ENCODE measurements around the gene TAS2R40. TPM values are rescaled to one million over a fixed set of nuclear protein-coding genes. Genes with fewer than 3 reads are reported as not detected.

Gene TAS2R40
- total RNA-seq, 1 experiment from 2014 or later: not detected

DNA sequence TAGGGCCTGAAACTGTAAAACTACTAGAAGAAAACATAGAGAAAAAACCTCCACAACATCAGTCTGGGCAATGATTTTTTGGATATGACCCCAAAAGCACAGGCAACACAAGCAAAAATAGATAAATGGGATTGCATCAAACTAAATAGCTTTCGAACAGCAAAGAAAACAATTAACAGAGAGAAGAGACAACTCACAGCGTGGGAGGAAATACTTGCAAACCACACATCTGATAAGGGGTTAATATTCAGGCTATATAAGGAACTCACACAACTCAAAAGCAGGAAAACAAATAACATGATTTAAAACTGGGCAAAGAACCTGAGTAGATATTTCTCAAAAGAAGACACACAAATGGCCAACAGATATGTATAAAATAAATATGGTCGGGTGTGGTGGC is 33.7 kb downstream of the TAS2R40 start:
- no peak overlapping the region for H3K4me3 Mint-ChIP-seq (ENCODE audit: low read depth, unreplicated experiment)
- intact Hi-C loops (cut with micrococcal nuclease; ENCODE audit: unreplicated experiment): no loop called here
- H3K27ac Mint-ChIP-seq (ENCODE audit: unreplicated experiment): no peak overlapping the region
- peaks cover 29% of the 10 kb centered on the region for H3K4me1 Mint-ChIP-seq (ENCODE audit: low read depth, unreplicated experiment)
- DNase-seq: no peak
- no TSS peak for BruUV-seq (replicated peaks)
- H3K36me3 Mint-ChIP-seq (ENCODE audit: insufficient read depth, unreplicated experiment): no peaks in the 10 kb centered on the region
- CTCF ChIA-PET: interaction anchor here (1.8 kb wide), 1 partner anchor 15 kb away, joined by 5 read pairs; no protein-coding TSS in a partner anchor
- TF ChIP-seq, protein P1, sequence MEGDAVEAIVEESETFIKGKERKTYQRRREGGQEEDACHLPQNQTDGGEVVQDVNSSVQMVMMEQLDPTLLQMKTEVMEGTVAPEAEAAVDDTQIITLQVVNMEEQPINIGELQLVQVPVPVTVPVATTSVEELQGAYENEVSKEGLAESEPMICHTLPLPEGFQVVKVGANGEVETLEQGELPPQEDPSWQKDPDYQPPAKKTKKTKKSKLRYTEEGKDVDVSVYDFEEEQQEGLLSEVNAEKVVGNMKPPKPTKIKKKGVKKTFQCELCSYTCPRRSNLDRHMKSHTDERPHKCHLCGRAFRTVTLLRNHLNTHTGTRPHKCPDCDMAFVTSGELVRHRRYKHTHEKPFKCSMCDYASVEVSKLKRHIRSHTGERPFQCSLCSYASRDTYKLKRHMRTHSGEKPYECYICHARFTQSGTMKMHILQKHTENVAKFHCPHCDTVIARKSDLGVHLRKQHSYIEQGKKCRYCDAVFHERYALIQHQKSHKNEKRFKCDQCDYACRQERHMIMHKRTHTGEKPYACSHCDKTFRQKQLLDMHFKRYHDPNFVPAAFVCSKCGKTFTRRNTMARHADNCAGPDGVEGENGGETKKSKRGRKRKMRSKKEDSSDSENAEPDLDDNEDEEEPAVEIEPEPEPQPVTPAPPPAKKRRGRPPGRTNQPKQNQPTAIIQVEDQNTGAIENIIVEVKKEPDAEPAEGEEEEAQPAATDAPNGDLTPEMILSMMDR (IDR thresholded peaks at IDR 0.05; ENCODE audit: unreplicated experiment): no peak
- H3K27me3 Mint-ChIP-seq (ENCODE audit: unreplicated experiment): no peaks in the 10 kb centered on the region
- H3K9me3 Mint-ChIP-seq (ENCODE audit: low read depth, unreplicated experiment): peaks cover 6% of the 10 kb centered on the region

DNA sequence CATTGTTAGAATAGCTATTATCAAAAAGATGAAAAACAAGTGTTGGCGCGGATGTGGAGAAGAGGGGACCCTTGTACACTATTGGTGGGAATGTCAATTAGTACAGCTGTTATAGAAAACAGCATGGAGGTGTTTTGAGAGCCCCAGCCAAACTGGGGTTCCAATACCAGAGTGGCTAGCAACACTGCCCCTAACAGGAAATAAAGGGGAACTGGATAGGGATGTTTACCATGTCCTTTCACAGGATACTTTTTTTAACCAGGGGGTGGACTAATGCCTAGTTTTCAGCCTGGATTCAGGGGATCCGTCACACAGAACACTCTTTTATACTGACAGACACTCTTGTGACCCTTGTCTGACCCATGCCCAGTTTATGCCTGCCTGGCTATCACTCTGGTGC is 34.5 kb downstream of the TAS2R40 start:
- H3K36me3 Mint-ChIP-seq (ENCODE audit: insufficient read depth, unreplicated experiment): no peaks in the 10 kb centered on the region
- DNase-seq: no peak
- BruUV-seq (replicated peaks): no TSS peak
- intact Hi-C loops (cut with micrococcal nuclease; ENCODE audit: unreplicated experiment): no loop called here
- peaks cover 6% of the 10 kb centered on the region for H3K9me3 Mint-ChIP-seq (ENCODE audit: low read depth, unreplicated experiment)
- CTCF ChIA-PET: interaction anchor here (1.8 kb wide), 1 partner anchor 16 kb away, joined by 5 read pairs; no protein-coding TSS in a partner anchor
- H3K4me3 Mint-ChIP-seq (ENCODE audit: low read depth, unreplicated experiment): no peak overlapping the region
- H3K27me3 Mint-ChIP-seq (ENCODE audit: unreplicated experiment): no peaks in the 10 kb centered on the region
- H3K27ac Mint-ChIP-seq (ENCODE audit: unreplicated experiment): no peak overlapping the region
- H3K4me1 Mint-ChIP-seq (ENCODE audit: low read depth, unreplicated experiment): peaks cover 29% of the 10 kb centered on the region
- TF ChIP-seq, protein P1 (IDR thresholded peaks at IDR 0.05; ENCODE audit: unreplicated experiment): no peak

DNA sequence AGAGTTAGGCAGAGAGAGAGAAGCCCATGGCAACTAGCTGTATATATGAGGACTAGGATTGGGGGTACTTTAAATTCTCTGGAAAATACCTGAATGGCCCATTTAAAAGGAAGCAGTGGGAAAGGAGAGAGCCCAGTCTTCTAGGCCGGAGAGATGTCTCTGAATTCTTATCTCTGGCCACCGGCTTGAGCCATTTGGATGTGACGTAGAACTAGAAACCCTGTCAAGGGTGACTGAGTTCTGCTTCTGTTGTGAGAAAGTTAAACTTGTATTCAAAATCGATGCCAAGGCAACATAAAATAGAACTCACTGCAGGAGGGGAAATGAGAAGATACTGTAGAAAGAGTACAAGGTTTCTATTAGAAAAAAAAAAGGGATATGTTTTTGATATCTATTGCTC is 35.1 kb downstream of the TAS2R40 start:
- no peak for DNase-seq
- peaks cover 1% of the 10 kb centered on the region for H3K36me3 Mint-ChIP-seq (ENCODE audit: insufficient read depth, unreplicated experiment)
- intact Hi-C loops (cut with micrococcal nuclease; ENCODE audit: unreplicated experiment): no loop called here
- TF ChIP-seq, protein P1 (IDR thresholded peaks at IDR 0.05; ENCODE audit: unreplicated experiment): no peak
- no peak overlapping the region for H3K4me3 Mint-ChIP-seq (ENCODE audit: low read depth, unreplicated experiment)
- peaks cover 9% of the 10 kb centered on the region for H3K9me3 Mint-ChIP-seq (ENCODE audit: low read depth, unreplicated experiment)
- CTCF ChIA-PET: no interaction called here
- H3K27me3 Mint-ChIP-seq (ENCODE audit: unreplicated experiment): no peaks in the 10 kb centered on the region
- no peak overlapping the region for H3K27ac Mint-ChIP-seq (ENCODE audit: unreplicated experiment)
- peaks cover 29% of the 10 kb centered on the region for H3K4me1 Mint-ChIP-seq (ENCODE audit: low read depth, unreplicated experiment)
- no TSS peak for BruUV-seq (replicated peaks)

DNA sequence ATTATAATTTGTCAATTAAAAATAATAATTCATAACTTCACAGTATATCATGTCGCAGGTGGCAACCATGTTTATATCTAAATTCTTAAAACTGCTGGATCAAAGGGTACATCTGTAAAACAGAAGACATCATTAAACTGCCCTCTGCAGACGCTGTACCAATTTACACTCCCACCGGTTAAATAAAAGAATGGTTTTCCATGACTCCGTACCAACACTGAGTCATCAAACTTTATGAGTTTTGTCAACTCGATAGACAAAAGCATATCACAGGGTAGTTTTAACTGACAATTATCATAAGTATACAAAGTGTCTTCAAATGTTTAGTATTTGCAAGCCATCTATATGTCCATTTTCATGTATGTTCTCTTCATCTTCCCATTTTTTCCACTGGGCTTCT is 35.7 kb downstream of the TAS2R40 start:
- intact Hi-C loops (cut with micrococcal nuclease; ENCODE audit: unreplicated experiment): no loop called here
- no peak overlapping the region for H3K4me3 Mint-ChIP-seq (ENCODE audit: low read depth, unreplicated experiment)
- peaks cover 29% of the 10 kb centered on the region for H3K4me1 Mint-ChIP-seq (ENCODE audit: low read depth, unreplicated experiment)
- no peak overlapping the region for H3K27ac Mint-ChIP-seq (ENCODE audit: unreplicated experiment)
- no TSS peak for BruUV-seq (replicated peaks)
- peaks cover 7% of the 10 kb centered on the region for H3K36me3 Mint-ChIP-seq (ENCODE audit: insufficient read depth, unreplicated experiment)
- H3K27me3 Mint-ChIP-seq (ENCODE audit: unreplicated experiment): no peaks in the 10 kb centered on the region
- no peak for DNase-seq
- H3K9me3 Mint-ChIP-seq (ENCODE audit: low read depth, unreplicated experiment): peaks cover 9% of the 10 kb centered on the region
- CTCF ChIA-PET: no interaction called here
- TF ChIP-seq, protein P1 (IDR thresholded peaks at IDR 0.05; ENCODE audit: unreplicated experiment): no peak
